EL (cell line): Measurements from ENCODE around the gene PPP2R5B.

Experiments used
- DNase-seq: peaks from one replicate; pipeline ENCODE4 v3.0.0-alpha.2; 2016

Gene PPP2R5B

GRCh38 chr11:64923944-64924909, at the start of gene PPP2R5B:
TSS of gene PPP2R5B (plus strand) at chr11:64924689. CDS start at chr11:64925735, 1,046 bp downstream.
- DNase-seq: peak; percentile 95

DNA sequence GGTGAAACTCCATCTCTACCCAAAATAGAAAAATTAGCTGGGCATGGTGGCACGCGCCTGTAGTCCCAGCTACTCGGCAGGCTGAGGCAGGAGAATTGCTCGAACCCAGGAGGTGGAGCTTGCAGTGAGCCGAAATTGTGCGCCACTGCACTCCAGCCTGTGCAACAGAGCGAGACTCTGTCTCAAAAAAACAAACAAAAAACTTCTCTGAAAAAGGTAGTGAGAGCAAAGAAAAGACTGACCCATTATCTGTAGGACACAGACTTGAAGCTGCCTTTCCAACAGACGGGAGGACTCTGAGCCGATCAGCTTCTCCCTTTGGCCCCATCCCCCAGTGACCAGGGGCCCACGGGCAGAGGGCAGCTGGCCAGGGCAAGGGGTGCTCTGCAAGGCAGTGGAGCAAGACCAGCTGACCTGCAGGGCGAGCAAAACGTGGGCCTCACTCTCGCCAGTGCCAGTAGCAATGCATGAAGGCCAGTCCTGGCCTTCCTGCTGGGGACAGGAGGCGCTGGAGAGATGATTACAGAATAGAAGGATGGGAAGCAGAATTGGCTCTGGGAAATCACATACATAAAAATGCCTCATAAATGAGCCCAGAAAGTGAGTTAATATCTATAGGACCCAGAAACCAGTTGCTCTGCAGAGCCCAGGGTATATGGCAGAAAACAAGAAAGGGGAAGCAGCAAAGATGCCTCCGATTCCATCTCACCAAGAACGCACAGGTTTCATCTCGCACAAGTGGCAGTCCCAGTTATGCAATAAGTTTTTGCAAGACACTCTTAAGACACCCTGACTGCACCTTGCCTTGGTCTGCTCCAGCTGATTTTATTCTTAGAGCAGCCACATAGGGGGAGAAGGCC, 48.9 kb upstream of the PPP2R5B start:
- DNase-seq: no peak

GRCh38 chr11:64876229-64876750, 48.2 kb upstream of the PPP2R5B start:
- DNase-seq: no peak

GRCh38 chr11:64876835-64877341, 47.6 kb upstream of the PPP2R5B start:
- DNase-seq: peak; percentile 89

DNA sequence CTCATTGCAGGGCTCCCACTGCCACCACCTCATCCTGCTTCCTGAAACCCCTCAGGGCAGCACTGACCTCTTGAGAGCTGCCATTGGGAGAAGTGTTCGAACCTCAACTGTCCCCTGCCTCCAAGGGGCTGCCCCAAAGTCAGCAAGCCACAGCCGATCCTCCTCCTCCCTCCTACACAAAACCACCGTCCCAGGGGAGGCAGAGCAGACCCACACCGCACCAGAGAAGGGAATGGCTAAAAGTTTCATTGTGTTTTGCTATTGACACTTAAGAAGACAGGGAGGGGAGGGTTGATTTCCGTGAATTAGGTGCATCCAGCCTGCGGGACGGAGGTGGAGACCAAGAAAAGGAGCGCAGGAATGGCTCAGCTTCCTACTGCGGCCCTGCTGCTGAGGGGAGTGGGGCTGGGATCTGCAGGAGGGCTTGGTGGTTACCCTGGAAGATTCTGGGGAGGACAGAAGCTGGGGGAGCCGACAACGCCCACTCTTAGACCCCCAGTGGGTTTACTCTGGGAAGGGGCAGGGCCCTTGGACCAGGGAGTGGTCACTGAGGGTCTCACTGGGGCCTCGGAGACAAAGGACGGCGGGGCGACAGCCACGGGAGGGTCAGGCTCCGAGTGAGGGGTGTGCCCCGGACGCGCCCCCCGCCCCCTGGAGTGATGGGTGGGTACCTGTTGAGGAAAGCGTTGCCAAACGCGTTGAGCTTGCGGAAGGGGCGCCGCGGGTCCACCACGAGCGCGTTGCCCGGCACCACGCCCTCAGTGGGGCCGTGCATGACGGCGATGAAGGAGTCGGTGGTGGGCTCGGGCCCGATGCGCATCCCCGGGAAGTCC, 46.9 kb upstream of the PPP2R5B start:
- DNase-seq: no peak

- DNase-seq: no peak
Observed at GRCh38 chr11:64878223-64878493, 46.3 kb upstream of the PPP2R5B start.

DNA sequence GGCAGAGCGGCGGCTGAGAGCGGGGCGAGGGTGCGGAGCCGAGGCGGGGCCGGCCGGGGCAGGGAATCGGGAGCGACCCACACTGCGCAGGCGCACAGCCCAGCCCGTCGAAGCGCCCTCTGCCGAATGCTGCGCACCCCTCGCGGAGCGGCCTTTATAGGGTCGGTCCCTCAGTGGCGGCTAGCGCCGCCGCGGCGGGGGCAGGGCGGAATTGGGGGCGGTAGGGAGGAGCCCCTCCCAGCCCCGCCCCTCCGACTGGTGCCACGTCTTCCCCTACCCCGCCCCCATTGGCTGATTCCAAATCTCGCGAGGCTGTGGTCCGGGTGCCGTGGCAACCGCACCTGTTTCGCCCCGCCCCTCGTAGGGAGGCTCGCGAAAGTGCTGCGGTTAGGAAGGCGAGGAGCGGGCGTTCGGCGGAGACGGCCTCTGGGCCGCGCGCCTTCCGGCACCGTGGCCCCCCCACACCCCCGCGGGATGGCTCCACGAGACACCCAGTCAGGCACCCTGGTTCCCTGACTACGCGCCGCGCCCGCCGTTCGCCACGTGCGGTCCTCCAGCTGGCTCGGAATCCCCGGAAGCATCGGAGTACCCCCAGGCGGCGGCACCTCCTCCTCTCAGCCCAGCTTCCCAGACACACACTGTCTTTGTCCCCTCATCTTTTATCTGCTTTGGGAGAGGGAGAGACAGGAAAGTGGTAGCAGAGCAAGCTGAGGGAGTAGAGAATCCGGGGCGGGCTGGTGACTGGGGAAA, 45.8 kb upstream of the PPP2R5B start, which contains the start of gene EHD1:
EHD1 (minus strand) TSS at position 128 of the 750 bp plus-strand sequence. CDS start 157 bp downstream, outside the sequence.
- DNase-seq: peak; percentile 97

DNA sequence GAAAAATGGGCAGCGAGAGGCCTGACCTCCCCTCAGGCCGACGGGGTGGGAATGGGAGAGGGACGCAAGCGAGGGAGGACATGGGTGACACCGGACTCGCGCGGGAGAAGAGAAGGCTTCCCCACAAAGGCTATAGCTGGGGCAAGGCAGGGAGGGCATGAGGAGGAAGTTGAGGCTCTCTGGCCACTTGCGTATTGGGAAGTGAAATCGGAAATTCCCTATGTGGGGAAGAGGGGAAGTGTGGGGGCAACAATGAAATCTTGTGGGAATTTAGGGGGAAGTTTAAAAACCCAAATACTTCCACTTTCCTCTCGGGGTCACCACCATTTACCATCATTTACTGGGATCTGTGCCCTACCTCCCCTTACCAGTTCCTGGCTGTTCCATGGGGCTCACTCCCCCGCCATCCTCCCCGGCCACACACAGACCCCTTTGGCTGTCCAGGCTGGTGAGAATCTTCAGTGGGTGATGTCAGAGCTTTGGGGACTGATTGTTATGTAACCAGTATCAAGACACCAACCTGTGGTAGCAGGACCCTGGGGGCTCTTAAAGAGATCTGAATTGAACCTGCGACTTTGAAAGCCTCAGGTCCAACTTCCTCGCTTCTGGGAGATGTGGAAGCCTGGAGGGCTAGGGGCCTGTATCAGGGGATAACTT, 45.1 kb upstream of the PPP2R5B start:
- DNase-seq: no peak

- DNase-seq: no peak
Observed at GRCh38 chr11:64880240-64881001, 44.1 kb upstream of the PPP2R5B start.

DNA sequence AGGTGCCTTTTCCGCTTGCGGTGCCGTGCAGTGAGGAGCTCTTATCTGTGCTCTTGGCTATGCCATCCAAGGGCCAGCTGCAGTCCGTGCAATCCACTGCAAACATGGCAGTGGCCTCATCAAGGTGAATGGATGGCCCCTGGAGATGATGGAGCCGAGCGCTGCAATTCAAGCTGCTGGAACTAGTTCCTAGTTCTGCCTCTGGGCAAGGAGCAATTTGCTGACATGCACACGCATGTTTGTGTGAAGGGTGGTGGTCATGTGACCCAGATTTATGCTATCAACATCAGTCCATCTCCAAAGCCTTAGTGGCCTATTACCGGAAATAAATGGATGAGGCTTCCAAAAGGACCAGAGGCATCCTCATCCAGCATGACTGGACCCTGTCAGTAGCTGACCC, 43.0 kb upstream of the PPP2R5B start:
- no peak for DNase-seq

- DNase-seq: no peak
Observed at GRCh38 chr11:64882243-64882642, 42.2 kb upstream of the PPP2R5B start.

- DNase-seq: no peak
Observed at GRCh38 chr11:64883575-64883974, 40.9 kb upstream of the PPP2R5B start.

- no peak for DNase-seq
Observed at GRCh38 chr11:64884019-64884418, 40.5 kb upstream of the PPP2R5B start.

DNA sequence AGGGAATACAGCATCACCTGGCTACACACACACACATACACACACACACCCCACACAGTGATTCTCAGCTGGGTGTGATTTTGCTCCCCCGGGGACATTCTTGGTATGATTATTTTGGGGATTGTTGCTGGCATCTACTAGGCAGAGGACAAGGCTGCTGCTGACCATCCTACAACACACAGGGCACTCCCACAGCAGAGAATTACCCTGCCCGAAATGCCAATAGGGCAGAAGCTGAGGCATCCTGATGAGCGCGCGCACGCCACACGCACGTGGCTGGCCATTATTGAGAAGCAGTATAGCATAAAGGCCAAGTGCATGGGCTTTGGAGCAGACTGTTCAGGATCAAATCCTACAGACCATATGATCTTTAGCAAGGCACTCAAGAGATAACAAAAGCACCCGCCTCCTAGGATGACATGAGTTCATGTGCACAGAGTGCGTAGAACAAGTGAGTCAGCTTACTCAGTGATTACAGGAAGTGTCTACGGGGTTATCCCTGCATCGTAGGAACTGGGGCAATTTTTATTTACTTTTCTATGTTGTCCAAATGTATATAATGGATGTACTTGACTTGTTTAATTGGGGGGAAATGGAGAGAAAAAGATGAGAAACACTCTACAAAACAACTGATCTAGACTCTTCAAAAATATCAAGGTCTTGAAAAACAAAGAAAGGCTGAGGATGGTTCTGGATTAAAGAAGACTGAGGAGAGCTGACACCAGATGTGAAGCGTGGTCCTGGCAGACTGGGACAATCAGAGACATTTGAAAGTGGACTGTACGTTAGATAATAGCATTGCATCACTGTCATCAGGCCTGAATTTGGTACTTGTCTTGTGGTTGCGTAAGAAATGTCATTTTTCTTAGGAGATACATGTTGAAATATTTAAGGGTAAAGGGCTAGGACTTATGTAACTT, 38.9 kb upstream of the PPP2R5B start:
- peak; percentile 68 for DNase-seq

DNA sequence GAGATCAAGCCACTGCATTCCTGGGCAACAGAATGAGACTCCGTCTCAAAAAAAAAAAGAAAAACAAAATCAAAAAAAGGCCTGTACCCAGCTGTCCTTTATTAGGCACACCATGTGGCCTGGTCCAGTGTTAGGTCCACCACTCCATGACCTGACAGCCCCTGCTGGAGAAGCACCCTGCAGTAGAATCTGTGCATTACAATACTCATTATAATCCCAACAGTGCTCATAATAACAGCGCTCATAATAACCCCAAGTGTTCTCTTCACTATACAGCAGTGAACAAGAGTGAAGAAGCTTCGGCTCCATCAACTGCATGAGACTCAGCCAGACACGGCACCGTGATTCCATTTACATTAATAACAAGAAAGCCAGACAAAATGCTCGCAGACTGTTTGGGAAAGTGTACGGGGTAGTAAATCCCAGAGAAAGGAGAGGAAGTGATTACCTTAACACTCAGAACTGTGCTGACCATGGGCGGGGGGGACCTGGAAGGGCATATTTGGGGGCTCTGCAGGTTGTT, 37.2 kb upstream of the PPP2R5B start:
- no peak for DNase-seq

DNA sequence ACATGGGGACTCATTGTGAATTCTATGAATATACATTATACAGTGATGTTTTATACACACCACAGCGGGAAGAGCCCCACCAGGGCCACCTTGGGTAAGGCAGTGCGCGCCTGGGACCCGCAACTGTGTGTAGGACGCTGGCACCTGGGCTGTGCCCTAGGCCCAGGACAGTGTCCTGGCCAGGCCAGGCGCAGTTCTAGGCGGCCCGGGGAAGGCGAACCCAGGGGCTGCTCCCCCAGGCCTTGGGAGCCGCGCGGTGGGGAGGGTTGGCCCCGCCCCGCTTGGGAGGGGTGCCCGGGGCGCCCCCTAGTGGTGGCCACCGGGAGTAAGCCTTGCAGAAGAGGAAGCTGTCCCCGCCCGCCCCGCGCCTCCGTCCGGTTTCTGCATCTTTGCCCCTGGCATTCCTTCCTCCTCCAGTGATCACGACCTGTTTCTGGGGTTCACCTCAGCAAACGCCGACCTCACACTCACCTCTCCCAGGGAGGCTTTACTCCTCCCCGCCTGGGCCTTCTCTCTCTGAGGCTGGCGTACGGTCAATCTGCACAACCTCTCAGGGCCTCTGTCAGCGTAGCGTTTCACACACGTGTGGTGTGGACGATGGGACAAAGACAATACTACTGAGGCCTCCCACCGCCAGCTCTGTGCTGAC, 36.6 kb upstream of the PPP2R5B start:
- DNase-seq: peak; percentile 64

- no peak for DNase-seq
Observed at GRCh38 chr11:64888406-64888728, 36.1 kb upstream of the PPP2R5B start.

GRCh38 chr11:64888729-64889511, 35.6 kb upstream of the PPP2R5B start:
- no peak for DNase-seq
